IPS-11a (cell line): Measurements from ENCODE around the gene TNPO3.

ENCODE experiments used
- H3K4me3 ChIP-seq: one replicate; pipeline ENCODE4 v1.5.1; 2013; ENCODE audit warnings: low read depth, low read length, control low read depth

The TNPO3 gene

GRCh38 chr7:128940494-128941322 is 114.2 kb downstream of the TNPO3 start:
- no peak overlapping the region for H3K4me3 ChIP-seq

GRCh38 chr7:128939861-128940410 is 115.0 kb downstream of the TNPO3 start:
- H3K4me3 ChIP-seq = no peak overlapping the region

- H3K4me3 ChIP-seq = no peak overlapping the region
Observed at GRCh38 chr7:128939075-128939860, 115.6 kb downstream of the TNPO3 start.

- H3K4me3 ChIP-seq = peak overlapping the region; percentile 51
Observed at GRCh38 chr7:128938544-128939074, 116.3 kb downstream of the TNPO3 start.

GRCh38 chr7:128937647-128938543 is 117.0 kb downstream of the TNPO3 start, which contains the start of gene IRF5:
Gene IRF5 (plus strand): TSS chr7:128937927. CDS start chr7:128942082, 4,155 bp downstream.
- H3K4me3 ChIP-seq = peak within 1 kb of the TSS; percentile 51

GRCh38 chr7:128937271-128937646 is 117.7 kb downstream of the TNPO3 start:
- H3K4me3 ChIP-seq = peak overlapping the region; percentile 51

GRCh38 chr7:128936798-128937197 is 118.1 kb downstream of the TNPO3 start:
- H3K4me3 ChIP-seq = no peak overlapping the region

GRCh38 chr7:128935342-128935730 is 119.6 kb downstream of the TNPO3 start:
- H3K4me3 ChIP-seq = no peak overlapping the region

GRCh38 chr7:128934361-128935341 is 120.3 kb downstream of the TNPO3 start:
- no peak overlapping the region for H3K4me3 ChIP-seq

GRCh38 chr7:128933180-128933891 is 121.6 kb downstream of the TNPO3 start:
- H3K4me3 ChIP-seq = no peak overlapping the region

GRCh38 chr7:128932862-128933179 is 122.1 kb downstream of the TNPO3 start:
- no peak overlapping the region for H3K4me3 ChIP-seq

GRCh38 chr7:128931965-128932861 is 122.7 kb downstream of the TNPO3 start:
- no peak overlapping the region for H3K4me3 ChIP-seq

GRCh38 chr7:128931190-128931798 is 123.6 kb downstream of the TNPO3 start:
- H3K4me3 ChIP-seq = no peak overlapping the region

GRCh38 chr7:128928882-128929788 is 125.8 kb downstream of the TNPO3 start:
- H3K4me3 ChIP-seq = no peak overlapping the region

- no peak overlapping the region for H3K4me3 ChIP-seq
Observed at GRCh38 chr7:128928159-128928813, 126.6 kb downstream of the TNPO3 start.
